Keratinocyte (primary cell): ENCODE results near the gene ASF1A. TPM values are rescaled to one million over a fixed set of nuclear protein-coding genes. Genes with fewer than 3 reads are reported as not detected.

Experiments used
- DNase-seq: peaks from one replicate; pipeline ENCODE4 v3.0.0-alpha.2; 2011; ENCODE audit warnings: low read depth, missing footprints, low spot score
- FAIRE-seq: peaks from 2 replicates; lab custom pipeline; 2011; peaks lifted over from hg19 to GRCh38; lab: Jason Lieb, UNC
- H2AFZ ChIP-seq: 2 replicates; pipeline ENCODE4 v1.6.0; 2012; ENCODE audit warnings: low read length, control low read depth, inconsistent platforms; ENCODE audit not compliant: control insufficient read depth
- H3K27ac ChIP-seq: 2 replicates; pipeline ENCODE4 v1.5.1; 2011; ENCODE audit warnings: low read length; ENCODE audit not compliant: control insufficient read depth, insufficient read depth
- H3K27me3 ChIP-seq: 3 replicates; pipeline ENCODE4 v1.6.0; 2011; ENCODE audit warnings: low read length; ENCODE audit not compliant: control insufficient read depth, insufficient read depth; ENCODE audit errors: extremely low read depth
- H3K36me3 ChIP-seq, 2 experiments: 2 replicates in 1 of 2; 3 replicates in 1 of 2; pipeline ENCODE4 v1.5.1; 2011; ENCODE audit warnings: low read length in 2 of 2, mild to moderate bottlenecking in 1 of 2; ENCODE audit not compliant: control insufficient read depth in 2 of 2, insufficient read depth in 2 of 2; ENCODE audit errors: extremely low read depth in 1 of 2
- H3K4me1 ChIP-seq: 3 replicates; pipeline ENCODE4 v1.5.1; 2011; ENCODE audit warnings: low read length; ENCODE audit not compliant: control insufficient read depth, insufficient read depth; ENCODE audit errors: extremely low read depth
- H3K4me2 ChIP-seq: 3 replicates; pipeline ENCODE4 v1.6.0; 2011; ENCODE audit warnings: low read depth, low read length; ENCODE audit not compliant: control insufficient read depth, insufficient read depth; ENCODE audit errors: extremely low read depth
- H3K4me3 ChIP-seq, 3 experiments: fragments of 200-600 bp in 1 of 3; sonication (generic) in 1 of 3; 2 replicates in 2 of 3; 3 replicates in 1 of 3; pipeline ENCODE4 v1.5.1; 2011 to 2016; ENCODE audit warnings: low read length in 3 of 3, mild to moderate bottlenecking in 3 of 3, control low read depth in 2 of 3, inconsistent platforms in 1 of 3, low read depth in 1 of 3, mixed read lengths in 1 of 3, mixed run types in 1 of 3, moderate library complexity in 1 of 3; ENCODE audit not compliant: control insufficient read depth in 2 of 3, insufficient read depth in 2 of 3; ENCODE audit errors: extremely low read depth in 1 of 3
- H3K79me2 ChIP-seq: 2 replicates; pipeline ENCODE4 v1.6.0; 2012; ENCODE audit warnings: low read length; ENCODE audit not compliant: control insufficient read depth, insufficient read depth
- H3K9ac ChIP-seq: 3 replicates; pipeline ENCODE4 v1.6.0; 2011; ENCODE audit warnings: low read length; ENCODE audit not compliant: control insufficient read depth, insufficient read depth; ENCODE audit errors: extremely low read depth
- H3K9me1 ChIP-seq: 3 replicates; pipeline ENCODE4 v1.6.0; 2011; ENCODE audit warnings: low read length; ENCODE audit not compliant: control insufficient read depth, insufficient read depth; ENCODE audit errors: extremely low read depth
- H3K9me3 ChIP-seq: 2 replicates; pipeline ENCODE4 v1.5.1; 2012; ENCODE audit warnings: low read depth, low read length; ENCODE audit not compliant: control insufficient read depth
- H4K20me1 ChIP-seq: 3 replicates; pipeline ENCODE4 v1.6.0; 2011; ENCODE audit warnings: low read length; ENCODE audit not compliant: control insufficient read depth, insufficient read depth; ENCODE audit errors: extremely low read depth
- CTCF ChIP-seq, 3 experiments: IDR thresholded peaks in 1 of 3; conservative IDR thresholded peaks in 1 of 3; optimal IDR thresholded peaks in 1 of 3; 2 replicates in 2 of 3; 3 replicates in 1 of 3; pipeline versions ENCODE3 to v1.5.1; 2011; ENCODE audit warnings: low read length in 3 of 3, mild to moderate bottlenecking in 3 of 3, moderate library complexity in 2 of 3, control low read depth in 1 of 3, inconsistent platforms in 1 of 3; ENCODE audit not compliant: insufficient read depth in 2 of 3; ENCODE audit errors: extremely low read depth in 1 of 3
- EZH2 ChIP-seq: IDR thresholded peaks from one replicate; pipeline ENCODE4 v1.6.1; 2012; ENCODE audit warnings: inconsistent platforms, mild to moderate bottlenecking, low read length, moderate library complexity
- dilution Hi-C: fragments of 300-500 bp; cut with MboI; formaldehyde crosslinking; loops from one replicate; pipeline ENCODE4 v1.7.0; 2020; ENCODE audit warnings: low sequenced_read_pairs; ENCODE audit not compliant: extremely low pct_ligation_motif_present
- polyA plus RNA-seq, 5 experiments: library from polyadenylated mRNA; depleted of rRNA in 3 of 5; stranded (reverse) in 3 of 5; stranded (forward) in 1 of 5; unstranded in 1 of 5; fragments of >200 nt; gene quantifications; 1 replicate in 1 of 5; 2 replicates in 3 of 5; 3 replicates in 1 of 5; pipeline versions ENCODE4 v1.2.1 to v1.2.3, GENCODE V29; 2011 to 2012; ENCODE audit warnings: missing spikeins in 2 of 5, low read depth in 1 of 5, low replicate concordance in 1 of 5

Gene ASF1A
- polyA plus RNA-seq, 1 donor (not counting 4 experiments of a cell fraction or from before 2014, with no cell fraction given) = 19.9 TPM

- peaks cover 16% of the 10 kb centered on the region for H3K4me1 ChIP-seq
- H3K79me2 ChIP-seq = peaks cover 28% of the 10 kb centered on the region
- H2AFZ ChIP-seq = no peak overlapping the region
- no peak overlapping the region for H3K4me3 ChIP-seq
- TF ChIP-seq EZH2 = no peak
- TF ChIP-seq CTCF (optimal IDR thresholded peaks at IDR 0.05 in 1 of 3, IDR thresholded peaks at IDR 0.05 in 1 of 3, conservative IDR thresholded peaks at IDR 0.05 in 1 of 3; ENCODE audit: extremely low read depth in 1 of 3, insufficient read depth in 2 of 3, low read length in 3 of 3) = no peak
- no peak for DNase-seq
- H3K36me3 ChIP-seq = peaks cover 5 to 12% of the 10 kb centered on the region in 2 experiments
- peak overlapping the region; percentile 48 for H3K27ac ChIP-seq
- H4K20me1 ChIP-seq = no peaks in the 10 kb centered on the region
- H3K9ac ChIP-seq = no peak overlapping the region
- dilution Hi-C loops = no loop called here
- no peak for FAIRE-seq
- no peaks in the 10 kb centered on the region for H3K27me3 ChIP-seq
- H3K9me3 ChIP-seq = no peaks in the 10 kb centered on the region
- no peak overlapping the region for H3K4me2 ChIP-seq
- no peaks in the 10 kb centered on the region for H3K9me1 ChIP-seq
Measured at GRCh38 chr6:118903138-118903537, 9.2 kb downstream of the ASF1A start.

- no peaks in the 10 kb centered on the region for H3K9me3 ChIP-seq
- DNase-seq (no peak), FAIRE-seq (peak; percentile 61)
- TF ChIP-seq CTCF (optimal IDR thresholded peaks at IDR 0.05 in 1 of 3, IDR thresholded peaks at IDR 0.05 in 1 of 3, conservative IDR thresholded peaks at IDR 0.05 in 1 of 3; ENCODE audit: extremely low read depth in 1 of 3, insufficient read depth in 2 of 3, low read length in 3 of 3) = no peak
- TF ChIP-seq EZH2 = no peak
- H3K9me1 ChIP-seq = no peaks in the 10 kb centered on the region
- H4K20me1 ChIP-seq = no peaks in the 10 kb centered on the region
- no peak overlapping the region for H3K9ac ChIP-seq
- H3K4me1 ChIP-seq = peaks cover 16% of the 10 kb centered on the region
- H3K27ac ChIP-seq = no peak overlapping the region
- no peak overlapping the region for H2AFZ ChIP-seq
- peaks cover 24% of the 10 kb centered on the region for H3K79me2 ChIP-seq
- dilution Hi-C loops = no loop called here
- H3K4me2 ChIP-seq = no peak overlapping the region
- no peak overlapping the region for H3K4me3 ChIP-seq
- H3K36me3 ChIP-seq = peaks cover 5 to 12% of the 10 kb centered on the region in 2 experiments
- H3K27me3 ChIP-seq = no peaks in the 10 kb centered on the region
Measured at GRCh38 chr6:118903691-118904090, 9.7 kb downstream of the ASF1A start.
